Measurements from ENCODE around the gene KRTAP1-5. TPM values are rescaled to one million over a fixed set of nuclear protein-coding genes. Genes with fewer than 3 reads are reported as not detected.
"Not testable (repeated sequence)": the region's sequence is repeated elsewhere in the genome, so short reads cannot be mapped to it uniquely, and the experiment has no call there.

The KRTAP1-5 gene
- total RNA-seq, 2 donors from 2014 or later, result not detected

GRCh38 chr17:41055130-41055529 lies 28.1 kb upstream of the KRTAP1-5 start, which contains the start of gene KRTAP2-2:
Gene KRTAP2-2, minus strand, starts transcription at chr17:41055230. Its CDS starts 19 bp downstream, at chr17:41055211.
- DNase-seq (ENCODE audit: low spot score in 2 of 2); ATAC-seq; H3K27ac Mint-ChIP-seq; H3K9me3 Mint-ChIP-seq; H3K36me3 Mint-ChIP-seq: not testable (repeated sequence)

GRCh38 chr17:41054556-41054955 lies 27.5 kb upstream of the KRTAP1-5 start:
- DNase-seq (ENCODE audit: low spot score in 2 of 2); H3K9me3 Mint-ChIP-seq; H3K27ac Mint-ChIP-seq; ATAC-seq; H3K36me3 Mint-ChIP-seq: not testable (repeated sequence)

GRCh38 chr17:41054025-41054424 lies 27.0 kb upstream of the KRTAP1-5 start:
- no peak overlapping the region for H3K27ac Mint-ChIP-seq
- DNase-seq (ENCODE audit: low spot score in 2 of 2) (no peak), ATAC-seq (no peak)
- H3K9me3 Mint-ChIP-seq, result peaks cover 3 to 8% of the 10 kb centered on the region in 2 donors
- peaks cover 0 to 4% of the 10 kb centered on the region in 2 donors for H3K36me3 Mint-ChIP-seq

GRCh38 chr17:41052566-41052965 lies 25.6 kb upstream of the KRTAP1-5 start:
- no peak for DNase-seq (ENCODE audit: low spot score in 2 of 2)
- peaks cover 1 to 6% of the 10 kb centered on the region in 2 donors for H3K9me3 Mint-ChIP-seq
- H3K36me3 Mint-ChIP-seq, result peaks cover 0 to 2% of the 10 kb centered on the region in 2 donors
- no peak for ATAC-seq
- no peak overlapping the region for H3K27ac Mint-ChIP-seq

- Mint-ChIP-seq H3K9me3 (peaks cover 1 to 3% of the 10 kb centered on the region in 2 donors), H3K27ac (no peak overlapping the region), H3K36me3 (no peaks in the 10 kb centered on the region)
- ATAC-seq, result no peak
- DNase-seq (ENCODE audit: low spot score in 2 of 2), result no peak
Measured at GRCh38 chr17:41049110-41049509, 22.1 kb upstream of the KRTAP1-5 start.

GRCh38 chr17:41048441-41048840 lies 21.4 kb upstream of the KRTAP1-5 start:
- DNase-seq (ENCODE audit: low spot score in 2 of 2), result no peak
- H3K27ac Mint-ChIP-seq, result no peak overlapping the region
- H3K36me3 Mint-ChIP-seq, result no peaks in the 10 kb centered on the region
- H3K9me3 Mint-ChIP-seq, result peaks cover 2 to 8% of the 10 kb centered on the region in 2 donors
- no peak for ATAC-seq

- not testable (repeated sequence) for DNase-seq (ENCODE audit: low spot score in 2 of 2); ATAC-seq; H3K27ac Mint-ChIP-seq; H3K36me3 Mint-ChIP-seq
- H3K9me3 Mint-ChIP-seq, result peaks cover 4 to 10% of the 10 kb centered on the region in 2 donors
Measured at GRCh38 chr17:41046735-41047465, 19.9 kb upstream of the KRTAP1-5 start, which contains the start of gene KRTAP2-1. Gene KRTAP2-1, minus strand, starts transcription at chr17:41047316. Its CDS starts 49 bp downstream, at chr17:41047267.

- ATAC-seq, result no peak
- peaks cover 4 to 10% of the 10 kb centered on the region in 2 donors for H3K9me3 Mint-ChIP-seq
- DNase-seq (ENCODE audit: low spot score in 2 of 2), result no peak
- no peak overlapping the region for H3K27ac Mint-ChIP-seq
- no peaks in the 10 kb centered on the region for H3K36me3 Mint-ChIP-seq
Measured at GRCh38 chr17:41042953-41043352, 15.9 kb upstream of the KRTAP1-5 start.

- not testable (repeated sequence) for ATAC-seq; DNase-seq (ENCODE audit: low spot score in 2 of 2); H3K36me3 Mint-ChIP-seq; H3K27ac Mint-ChIP-seq
- peaks cover 4 to 10% of the 10 kb centered on the region in 2 donors for H3K9me3 Mint-ChIP-seq
Measured at GRCh38 chr17:41040783-41041571, 14.0 kb upstream of the KRTAP1-5 start, which contains the start of gene KRTAP1-1. Gene KRTAP1-1, minus strand, starts transcription at chr17:41041450. Its CDS starts 53 bp downstream, at chr17:41041397.

- H3K27ac Mint-ChIP-seq, result no peak overlapping the region
Measured at GRCh38 chr17:41037853-41038350, 10.9 kb upstream of the KRTAP1-5 start.

GRCh38 chr17:41034346-41034935 lies 7.4 kb upstream of the KRTAP1-5 start, which contains the start of gene KRTAP1-3:
Gene KRTAP1-3, minus strand, starts transcription at chr17:41034874. Its CDS starts 53 bp downstream, at chr17:41034821.
- not testable (repeated sequence) for DNase-seq (ENCODE audit: low spot score in 2 of 2); H3K9me3 Mint-ChIP-seq; ATAC-seq; H3K36me3 Mint-ChIP-seq
- peak within 1 kb of the TSS in 1 of 2 donors; percentile 14 for H3K27ac Mint-ChIP-seq

More at GRCh38 chr17:41037853-41038350, 10.9 kb upstream of the KRTAP1-5 start:
- Mint-ChIP-seq H3K36me3 (no peaks in the 10 kb centered on the region), H3K9me3 (no peaks in the 10 kb centered on the region)
- DNase-seq (ENCODE audit: low spot score in 2 of 2), result no peak
- no peak for ATAC-seq

- no peak for ATAC-seq
- H3K27ac Mint-ChIP-seq, result no peak within 1 kb of the TSS
- H3K36me3 Mint-ChIP-seq, result no peaks in the 10 kb centered on the region
- DNase-seq (ENCODE audit: low spot score in 2 of 2), result no peak
- no peaks in the 10 kb centered on the region for H3K9me3 Mint-ChIP-seq
Measured at GRCh38 chr17:41029633-41030245, 2.7 kb upstream of the KRTAP1-5 start, which contains the start of gene KRTAP1-4. Gene KRTAP1-4, minus strand, starts transcription at chr17:41030195. Its CDS starts 117 bp downstream, at chr17:41030078.

GRCh38 chr17:41024697-41025096 lies 2.3 kb downstream of the KRTAP1-5 start:
- Mint-ChIP-seq H3K27ac (no peak overlapping the region), H3K36me3 (no peaks in the 10 kb centered on the region), H3K9me3 (no peaks in the 10 kb centered on the region)
- no peak for DNase-seq (ENCODE audit: low spot score in 2 of 2)
- ATAC-seq, result no peak

GRCh38 chr17:41020336-41020735 lies 6.7 kb downstream of the KRTAP1-5 start:
- Mint-ChIP-seq H3K9me3 (no peaks in the 10 kb centered on the region), H3K27ac (no peak overlapping the region), H3K36me3 (no peaks in the 10 kb centered on the region)
- ATAC-seq (no peak), DNase-seq (ENCODE audit: low spot score in 2 of 2) (no peak)

GRCh38 chr17:41019415-41019814 lies 7.6 kb downstream of the KRTAP1-5 start:
- no peak overlapping the region for H3K27ac Mint-ChIP-seq
- ATAC-seq (no peak), DNase-seq (ENCODE audit: low spot score in 2 of 2) (no peak)
- H3K36me3 Mint-ChIP-seq, result no peaks in the 10 kb centered on the region
- H3K9me3 Mint-ChIP-seq, result no peaks in the 10 kb centered on the region

- Mint-ChIP-seq H3K9me3 (no peaks in the 10 kb centered on the region), H3K27ac (no peak overlapping the region), H3K36me3 (no peaks in the 10 kb centered on the region)
- ATAC-seq (no peak), DNase-seq (ENCODE audit: low spot score in 2 of 2) (no peak)
Measured at GRCh38 chr17:41018541-41018940, 8.5 kb downstream of the KRTAP1-5 start.

Data from activated naive CD4-positive, alpha-beta T cell treated with anti-CD3 and anti-CD28 coated beads, Interleukin-2, amount 50 U/mL, for 72 hours (primary cell).